CD14-positive monocyte (primary cell): ENCODE results near the gene GPC6. TPM values are rescaled to one million over a fixed set of nuclear protein-coding genes. Genes with fewer than 3 reads are reported as not detected.

Experiments used
- DNase-seq, 3 donors: peaks; one replicate each; pipeline ENCODE4 v3.0.0-alpha.2; 2011 to 2022
- H2AFZ ChIP-seq: 2 replicates; pipeline ENCODE4 v1.6.0; 2012; ENCODE audit warnings: mild to moderate bottlenecking, low read depth, low read length, inconsistent platforms; ENCODE audit not compliant: insufficient read depth, poor library complexity, severe bottlenecking
- H3K27ac ChIP-seq, 2 donors: 1 replicate in 1 of 2; 2 replicates in 1 of 2; pipeline ENCODE4 v1.5.1; 2012 to 2013; ENCODE audit warnings: low read length in 2 of 2, control low read depth in 1 of 2, inconsistent platforms in 1 of 2, low read depth in 1 of 2, mild to moderate bottlenecking in 1 of 2
- H3K27me3 ChIP-seq, 2 donors: one replicate each; pipeline versions ENCODE4 v1.6.0 to v1.6.1; 2011 to 2013; ENCODE audit warnings: low read length in 2 of 2; ENCODE audit not compliant: control insufficient read depth in 2 of 2, insufficient read depth in 2 of 2
- H3K36me3 ChIP-seq, 2 donors: replicated peaks in 1 of 2; 1 replicate in 1 of 2; 2 replicates in 1 of 2; pipeline versions ENCODE4 v1.5.1 to v1.6.1; 2012 to 2013; ENCODE audit warnings: low read length in 2 of 2, control low read depth in 1 of 2, inconsistent platforms in 1 of 2, mild to moderate bottlenecking in 1 of 2; ENCODE audit not compliant: insufficient read depth in 2 of 2, control insufficient read depth in 1 of 2
- H3K4me1 ChIP-seq, 2 donors: 1 replicate in 1 of 2; 2 replicates in 1 of 2; pipeline versions ENCODE4 v1.5.1 to v1.6.1; 2012 to 2013; ENCODE audit warnings: low read length in 2 of 2, control low read depth in 1 of 2, inconsistent platforms in 1 of 2, mild to moderate bottlenecking in 1 of 2, moderate library complexity in 1 of 2; ENCODE audit not compliant: insufficient read depth in 2 of 2, control insufficient read depth in 1 of 2
- H3K4me2 ChIP-seq: replicated peaks from 2 replicates; pipeline ENCODE3; 2012; ENCODE audit warnings: low read length, moderate library complexity, mild to moderate bottlenecking; ENCODE audit not compliant: poor library complexity, severe bottlenecking; ENCODE audit errors: extremely low read depth
- H3K4me3 ChIP-seq, 3 experiments: fragments of 200-600 bp in 1 of 3; sonication (generic) in 1 of 3; replicated peaks in 1 of 3; 1 replicate in 2 of 3; 2 replicates in 1 of 3; pipeline ENCODE4 v1.5.1; 2011 to 2013; ENCODE audit warnings: low read length in 3 of 3, mild to moderate bottlenecking in 3 of 3, control low read depth in 2 of 3, low read depth in 2 of 3, inconsistent platforms in 1 of 3, moderate library complexity in 1 of 3
- H3K79me2 ChIP-seq: 2 replicates; pipeline ENCODE4 v1.6.0; 2012; ENCODE audit warnings: mild to moderate bottlenecking, control low read depth, inconsistent platforms, low read length, moderate library complexity; ENCODE audit not compliant: insufficient read depth
- H3K9ac ChIP-seq: 2 replicates; pipeline ENCODE4 v1.6.0; 2017; ENCODE audit warnings: low read length, mild to moderate bottlenecking; ENCODE audit not compliant: insufficient read depth, poor library complexity, severe bottlenecking
- H3K9me3 ChIP-seq, 2 donors: replicated peaks in 1 of 2; 1 replicate in 1 of 2; 2 replicates in 1 of 2; pipeline versions ENCODE4 v1.5.1 to v1.6.1; 2012 to 2013; ENCODE audit warnings: low read length in 2 of 2, control low read depth in 1 of 2; ENCODE audit not compliant: control insufficient read depth in 1 of 2, insufficient read depth in 1 of 2
- H4K20me1 ChIP-seq: 2 replicates; pipeline ENCODE4 v1.6.0; 2012; ENCODE audit warnings: mild to moderate bottlenecking, low read length, control low read depth, moderate library complexity; ENCODE audit not compliant: insufficient read depth
- H3K27ac Mint-ChIP-seq, 7 donors: one replicate each; pipeline ENCODE4 v1.8.0; 2020; ENCODE audit warnings: mild to moderate bottlenecking in 7 of 7, mixed read lengths in 7 of 7, moderate library complexity in 6 of 7, inconsistent platforms in 2 of 7
- H3K27me3 Mint-ChIP-seq, 3 donors: one replicate each; pipeline ENCODE4 v1.8.0; 2021 to 2022; ENCODE audit warnings: low read depth in 3 of 3, mild to moderate bottlenecking in 3 of 3, mixed read lengths in 3 of 3, moderate library complexity in 3 of 3, inconsistent platforms in 1 of 3
- H3K36me3 Mint-ChIP-seq, 2 donors: one replicate each; pipeline ENCODE4 v1.8.0; 2020; ENCODE audit warnings: mixed read lengths in 2 of 2, inconsistent platforms in 1 of 2, mild to moderate bottlenecking in 1 of 2
- H3K4me1 Mint-ChIP-seq: one replicate; pipeline ENCODE4 v1.8.0; 2020; ENCODE audit warnings: mild to moderate bottlenecking, mixed read lengths
- H3K4me3 Mint-ChIP-seq, 2 donors: one replicate each; pipeline ENCODE4 v1.8.0; 2020; ENCODE audit warnings: mild to moderate bottlenecking in 2 of 2, mixed read lengths in 2 of 2, moderate library complexity in 1 of 2
- H3K9me3 Mint-ChIP-seq, 7 donors: one replicate each; pipeline ENCODE4 v1.8.0; 2020 to 2022; ENCODE audit warnings: mixed read lengths in 7 of 7, mild to moderate bottlenecking in 6 of 7, moderate library complexity in 6 of 7, inconsistent platforms in 2 of 7
- WGBS: methylation state at CpG from one replicate; pipeline ENCODE4 v1.1.5; 2013; ENCODE audit warnings: missing lambda C conversion rate; ENCODE audit not compliant: insufficient coverage; 5-methylcytosine and 5-hydroxymethylcytosine counted together
- intact Hi-C, 2 donors: fragments of 100-400 bp; cut with micrococcal nuclease; formaldehyde crosslinking; loops; one replicate each; pipeline versions ENCODE4 v1.15.0 to v1.15.1; 2023
- polyA plus RNA-seq, 3 donors: library from polyadenylated mRNA; depleted of rRNA in 1 of 3; unstranded in 2 of 3; stranded (reverse) in 1 of 3; fragments of 300-500 nt in 2 of 3; fragments of >200 nt in 1 of 3; fragmentation: Illumina TruSeq in 2 of 3; gene quantifications; 1 replicate in 2 of 3; 2 replicates in 1 of 3; pipeline ENCODE4 v1.2.3, GENCODE V29; 2012 to 2021
- TF ChIP-seq, protein P1 (sequence below): fragments of 200-600 bp; IDR thresholded peaks from one replicate; pipeline ENCODE4 v1.8.0; 2022; ENCODE audit warnings: antibody characterized with exemption, mild to moderate bottlenecking

GPC6 gene
- polyA plus RNA-seq, 3 donors, result not detected

DNA sequence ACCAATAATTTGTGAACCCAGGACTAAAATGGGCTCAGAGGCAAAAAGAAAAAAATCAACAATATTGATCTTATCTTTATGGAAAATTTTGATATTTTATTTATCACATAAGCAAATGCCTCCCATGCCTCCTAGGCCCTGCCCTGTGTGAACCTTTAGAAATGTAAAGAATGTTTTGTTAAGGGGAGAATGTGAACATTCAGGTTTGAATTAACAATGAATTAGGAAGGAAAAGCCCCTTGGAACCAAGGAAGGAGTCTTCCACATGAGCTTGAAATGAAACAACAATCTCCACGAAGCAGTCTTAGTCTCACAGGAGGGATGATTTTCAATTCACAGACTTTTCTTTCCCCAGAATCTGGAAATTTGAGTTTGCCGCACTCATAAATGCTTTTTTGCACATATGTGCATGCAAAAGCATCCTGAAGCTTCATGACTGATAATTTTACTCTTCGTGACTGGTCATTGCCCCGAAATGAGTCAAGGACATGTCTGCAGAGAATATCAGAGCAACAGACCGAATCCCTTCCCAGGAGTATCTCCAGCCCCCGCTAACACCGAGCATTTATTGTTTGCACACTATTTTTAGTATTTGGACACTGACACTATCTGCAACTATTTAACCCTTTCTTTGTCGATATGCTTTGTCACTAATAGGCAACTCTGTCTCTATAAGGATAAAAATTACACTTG, 1117.7 kb downstream of the GPC6 start:
- Histone ChIP-seq H3K36me3 (no peaks in the 10 kb centered on the region), H4K20me1 (no peaks in the 10 kb centered on the region), H3K4me1 (no peaks in the 10 kb centered on the region), H3K27ac (no peak overlapping the region), H3K4me3 (no peak overlapping the region), H3K9me3 (no peaks in the 10 kb centered on the region), H3K4me2 (no peak overlapping the region), H3K9ac (no peak overlapping the region), H2AFZ (no peak overlapping the region), H3K27me3 (no peaks in the 10 kb centered on the region), H3K79me2 (no peaks in the 10 kb centered on the region)
- no peaks in the 10 kb centered on the region for H3K36me3 Mint-ChIP-seq
- no peak for DNase-seq
- intact Hi-C loops, result no loop called here
- no peaks in the 10 kb centered on the region for H3K4me1 Mint-ChIP-seq
- peaks cover 0 to 2% (median 0%) of the 10 kb centered on the region in 3 donors for H3K27me3 Mint-ChIP-seq
- WGBS, result 91% methylated on average over 4 of the region's 8 CpGs
- H3K4me3 Mint-ChIP-seq, result no peak overlapping the region
- H3K27ac Mint-ChIP-seq, result no peak overlapping the region
- H3K9me3 Mint-ChIP-seq, result no peaks in the 10 kb centered on the region
- TF ChIP-seq, protein P1, sequence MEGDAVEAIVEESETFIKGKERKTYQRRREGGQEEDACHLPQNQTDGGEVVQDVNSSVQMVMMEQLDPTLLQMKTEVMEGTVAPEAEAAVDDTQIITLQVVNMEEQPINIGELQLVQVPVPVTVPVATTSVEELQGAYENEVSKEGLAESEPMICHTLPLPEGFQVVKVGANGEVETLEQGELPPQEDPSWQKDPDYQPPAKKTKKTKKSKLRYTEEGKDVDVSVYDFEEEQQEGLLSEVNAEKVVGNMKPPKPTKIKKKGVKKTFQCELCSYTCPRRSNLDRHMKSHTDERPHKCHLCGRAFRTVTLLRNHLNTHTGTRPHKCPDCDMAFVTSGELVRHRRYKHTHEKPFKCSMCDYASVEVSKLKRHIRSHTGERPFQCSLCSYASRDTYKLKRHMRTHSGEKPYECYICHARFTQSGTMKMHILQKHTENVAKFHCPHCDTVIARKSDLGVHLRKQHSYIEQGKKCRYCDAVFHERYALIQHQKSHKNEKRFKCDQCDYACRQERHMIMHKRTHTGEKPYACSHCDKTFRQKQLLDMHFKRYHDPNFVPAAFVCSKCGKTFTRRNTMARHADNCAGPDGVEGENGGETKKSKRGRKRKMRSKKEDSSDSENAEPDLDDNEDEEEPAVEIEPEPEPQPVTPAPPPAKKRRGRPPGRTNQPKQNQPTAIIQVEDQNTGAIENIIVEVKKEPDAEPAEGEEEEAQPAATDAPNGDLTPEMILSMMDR, result no peak

- no peak for DNase-seq
- no peaks in the 10 kb centered on the region for H4K20me1 ChIP-seq
- H3K4me1 ChIP-seq, result no peaks in the 10 kb centered on the region
- H3K27ac ChIP-seq, result no peak overlapping the region
- H3K36me3 ChIP-seq, result no peaks in the 10 kb centered on the region
- intact Hi-C loops, result no loop called here
- Mint-ChIP-seq H3K27me3 (peaks cover 0 to 2% (median 0%) of the 10 kb centered on the region in 3 donors), H3K27ac (no peak overlapping the region), H3K4me1 (no peaks in the 10 kb centered on the region), H3K4me3 (no peak overlapping the region), H3K36me3 (no peaks in the 10 kb centered on the region), H3K9me3 (no peaks in the 10 kb centered on the region)
- H3K27me3 ChIP-seq, result no peaks in the 10 kb centered on the region
- 77% methylated on average over 4 of the region's 8 CpGs for WGBS
- no peak overlapping the region for H3K9ac ChIP-seq
- H2AFZ ChIP-seq, result no peak overlapping the region
- no peak overlapping the region for H3K4me2 ChIP-seq
- H3K9me3 ChIP-seq, result no peaks in the 10 kb centered on the region
- no peaks in the 10 kb centered on the region for H3K79me2 ChIP-seq
- H3K4me3 ChIP-seq, result no peak overlapping the region
- TF ChIP-seq, protein P1, result no peak
These were observed 1119.0 kb downstream of the GPC6 start for GRCh38 chr13:94345374-94346195.
